ENCODE measurements around the gene IDH2.
A peak's percentile ranks its signal among the peaks of the same experiment; 100 is the strongest.
"Not testable (repeated sequence)": the region's sequence is repeated elsewhere in the genome, so short reads cannot be mapped to it uniquely, and the experiment has no call there.

IDH2 gene

GRCh38 chr15:90142216-90143165, 40.2 kb upstream of the IDH2 start:
- no peaks in the 10 kb centered on the region for H3K4me1 ChIP-seq (ENCODE audit: control insufficient read depth, insufficient read depth, low read length)

GRCh38 chr15:90141646-90142045, 39.4 kb upstream of the IDH2 start:
- ChIA-PET CTCF (interaction anchor here (0.6 to 15.0 kb wide), 17 partner anchors 9 to 298 kb away, joined by 3 to 275 read pairs (median 3); partner anchors contain the start of gene SEMA4B), POLR2A (interaction anchor here (0.6 kb wide), 1 partner anchor 67 kb away, joined by 5 read pairs; no protein-coding TSS in a partner anchor)
- Histone ChIP-seq H3K9me3 (ENCODE audit: control insufficient read depth, insufficient read depth, low read depth, low read length) (no peaks in the 10 kb centered on the region), H3K4me3 (ENCODE audit: low read depth, low read length) (no peak overlapping the region), H3K4me1 (ENCODE audit: control insufficient read depth, insufficient read depth, low read length) (no peaks in the 10 kb centered on the region), H3K36me3 (ENCODE audit: control insufficient read depth in 2 of 2, insufficient read depth in 1 of 2, low read length in 2 of 2) (no peaks in the 10 kb centered on the region), H3K27ac (ENCODE audit: extremely low read depth, low read depth, low read length) (no peak overlapping the region)
- no peak for TF ChIP-seq ZNF354C (tag by site-specific recombination; IDR thresholded peaks at IDR 0.05; ENCODE audit: borderline replicate concordance, low read depth)
- no peak for TF ChIP-seq ZNF433 (tag by site-specific recombination; IDR thresholded peaks at IDR 0.05; ENCODE audit: low read depth)
- TF ChIP-seq KLF16 (tag by site-specific recombination; IDR thresholded peaks at IDR 0.05), result no peak
- no peak for TF ChIP-seq EGR2 (tag by site-specific recombination; IDR thresholded peaks at IDR 0.05; ENCODE audit: low read depth)
- TF ChIP-seq, protein P1, sequence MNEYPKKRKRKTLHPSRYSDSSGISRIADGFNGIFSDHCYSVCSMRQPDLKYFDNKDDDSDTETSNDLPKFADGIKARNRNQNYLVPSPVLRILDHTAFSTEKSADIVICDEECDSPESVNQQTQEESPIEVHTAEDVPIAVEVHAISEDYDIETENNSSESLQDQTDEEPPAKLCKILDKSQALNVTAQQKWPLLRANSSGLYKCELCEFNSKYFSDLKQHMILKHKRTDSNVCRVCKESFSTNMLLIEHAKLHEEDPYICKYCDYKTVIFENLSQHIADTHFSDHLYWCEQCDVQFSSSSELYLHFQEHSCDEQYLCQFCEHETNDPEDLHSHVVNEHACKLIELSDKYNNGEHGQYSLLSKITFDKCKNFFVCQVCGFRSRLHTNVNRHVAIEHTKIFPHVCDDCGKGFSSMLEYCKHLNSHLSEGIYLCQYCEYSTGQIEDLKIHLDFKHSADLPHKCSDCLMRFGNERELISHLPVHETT (tag by site-specific recombination; IDR thresholded peaks at IDR 0.05), result no peak
- no peak for TF ChIP-seq ZNF266 (tag by site-specific recombination; IDR thresholded peaks at IDR 0.05; ENCODE audit: low read depth)
- TF ChIP-seq ZSCAN30 (tag by site-specific recombination; IDR thresholded peaks at IDR 0.05), result no peak
- no peak for TF ChIP-seq ZNF24 (tag by site-specific recombination; IDR thresholded peaks at IDR 0.05)
- no peak for TF ChIP-seq ZNF48 (tag by site-specific recombination; IDR thresholded peaks at IDR 0.05)
- TF ChIP-seq, protein P2, sequence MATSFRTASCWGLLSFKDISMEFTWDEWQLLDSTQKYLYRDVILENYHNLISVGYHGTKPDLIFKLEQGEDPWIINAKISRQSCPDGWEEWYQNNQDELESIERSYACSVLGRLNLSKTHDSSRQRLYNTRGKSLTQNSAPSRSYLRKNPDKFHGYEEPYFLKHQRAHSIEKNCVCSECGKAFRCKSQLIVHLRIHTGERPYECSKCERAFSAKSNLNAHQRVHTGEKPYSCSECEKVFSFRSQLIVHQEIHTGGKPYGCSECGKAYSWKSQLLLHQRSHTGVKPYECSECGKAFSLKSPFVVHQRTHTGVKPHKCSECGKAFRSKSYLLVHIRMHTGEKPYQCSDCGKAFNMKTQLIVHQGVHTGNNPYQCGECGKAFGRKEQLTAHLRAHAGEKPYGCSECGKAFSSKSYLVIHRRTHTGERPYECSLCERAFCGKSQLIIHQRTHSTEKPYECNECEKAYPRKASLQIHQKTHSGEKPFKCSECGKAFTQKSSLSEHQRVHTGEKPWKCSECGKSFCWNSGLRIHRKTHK (tag by site-specific recombination; IDR thresholded peaks at IDR 0.05), result no peak
- TF ChIP-seq ZNF488 (tag by site-specific recombination; IDR thresholded peaks at IDR 0.05), result no peak
- no peak for TF ChIP-seq ZNF571 (tag by site-specific recombination; IDR thresholded peaks at IDR 0.05)
- no peak for TF ChIP-seq HOXD13 (CRISPR knock-in tag; IDR thresholded peaks at IDR 0.05; ENCODE audit: borderline replicate concordance)
- TF ChIP-seq ZNF704 (tag by site-specific recombination; IDR thresholded peaks at IDR 0.05), result no peak
- TF ChIP-seq ZNF248 (tag by site-specific recombination; IDR thresholded peaks at IDR 0.05), result no peak
- no peak for TF ChIP-seq SP7 (tag by site-specific recombination; IDR thresholded peaks at IDR 0.05)
- TF ChIP-seq ZNF629 (tag by site-specific recombination; IDR thresholded peaks at IDR 0.05), result no peak
- TF ChIP-seq ZNF837 (tag by site-specific recombination; IDR thresholded peaks at IDR 0.05), result no peak
- no peak for TF ChIP-seq PRDM1 (tag by site-specific recombination; IDR thresholded peaks at IDR 0.05)

More at GRCh38 chr15:90142216-90143165, 40.2 kb upstream of the IDH2 start:
- no peak overlapping the region for H3K27ac ChIP-seq (ENCODE audit: extremely low read depth, low read depth, low read length)
- CTCF ChIA-PET, result interaction anchor here (0.7 to 15.0 kb wide), 40 partner anchors 8 to 743 kb away, joined by 3 to 275 read pairs (median 4); partner anchors contain the start of genes SEMA4B and TTLL13
- TF ChIP-seq, protein P3, sequence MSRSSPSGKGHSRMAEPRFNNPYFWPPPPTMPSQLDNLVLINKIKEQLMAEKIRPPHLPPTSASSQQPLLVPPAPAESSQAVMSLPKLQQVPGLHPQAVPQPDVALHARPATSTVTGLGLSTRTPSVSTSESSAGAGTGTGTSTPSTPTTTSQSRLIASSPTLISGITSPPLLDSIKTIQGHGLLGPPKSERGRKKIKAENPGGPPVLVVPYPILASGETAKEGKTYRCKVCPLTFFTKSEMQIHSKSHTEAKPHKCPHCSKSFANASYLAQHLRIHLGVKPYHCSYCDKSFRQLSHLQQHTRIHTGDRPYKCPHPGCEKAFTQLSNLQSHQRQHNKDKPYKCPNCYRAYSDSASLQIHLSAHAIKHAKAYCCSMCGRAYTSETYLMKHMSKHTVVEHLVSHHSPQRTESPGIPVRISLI (tag by site-specific recombination; IDR thresholded peaks at IDR 0.05), result peak; percentile 89
- no peak for TF ChIP-seq ZNF311 (tag by site-specific recombination; IDR thresholded peaks at IDR 0.05; ENCODE audit: borderline replicate concordance)
- POLR2A ChIA-PET, result interaction anchor here (1.1 to 2.8 kb wide), 4 partner anchors 17 to 91 kb away, joined by 3 to 9 read pairs (median 7); partner anchors contain the start of genes CIB1, GDPGP1 and SEMA4B
- H3K4me3 ChIP-seq (ENCODE audit: low read depth, low read length), result no peak overlapping the region
- no peaks in the 10 kb centered on the region for H3K36me3 ChIP-seq (ENCODE audit: control insufficient read depth in 2 of 2, insufficient read depth in 1 of 2, low read length in 2 of 2)
- H3K9me3 ChIP-seq (ENCODE audit: control insufficient read depth, insufficient read depth, low read depth, low read length), result no peaks in the 10 kb centered on the region

DNA sequence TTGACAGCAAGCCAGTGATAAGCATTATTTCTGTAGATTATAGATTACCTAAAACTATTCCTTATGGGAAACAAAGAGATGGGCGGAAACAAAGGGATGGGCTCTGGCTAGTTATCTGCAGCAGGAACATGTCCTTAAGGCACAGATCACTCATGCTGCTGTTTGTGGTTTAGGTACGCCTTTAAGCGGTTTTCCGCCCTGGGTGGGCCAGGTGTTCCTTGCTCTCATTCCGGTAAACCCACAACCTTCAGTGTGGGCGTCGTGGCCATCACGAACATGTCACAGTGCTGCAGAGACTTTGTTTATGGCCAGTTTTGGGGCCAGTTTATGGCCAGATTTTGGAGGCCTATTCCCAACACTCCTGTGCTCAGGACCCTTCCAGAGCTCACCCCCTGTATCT, 37.3 kb upstream of the IDH2 start:
- H3K36me3 ChIP-seq (ENCODE audit: control insufficient read depth in 2 of 2, insufficient read depth in 1 of 2, low read length in 2 of 2); H3K4me3 ChIP-seq (ENCODE audit: low read depth, low read length); H3K4me1 ChIP-seq (ENCODE audit: control insufficient read depth, insufficient read depth, low read length); H3K9me3 ChIP-seq (ENCODE audit: control insufficient read depth, insufficient read depth, low read depth, low read length); POLR2A ChIA-PET; H3K27ac ChIP-seq (ENCODE audit: extremely low read depth, low read depth, low read length): not testable (repeated sequence)
- CTCF ChIA-PET, result interaction anchor here (0.6 to 15.0 kb wide), 4 partner anchors 11 to 756 kb away, joined by 3 to 275 read pairs (median 4); no protein-coding TSS in a partner anchor
